ENCODE measurements around the gene SLC23A3. TPM values are rescaled to one million over a fixed set of nuclear protein-coding genes. Genes with fewer than 3 reads are reported as not detected.

The SLC23A3 gene
- total RNA-seq, 3 donors from 2014 or later (not counting 1 experiment from before 2014, with no cell fraction given) = 0.48 to 1.1 (median 0.89) TPM

DNA sequence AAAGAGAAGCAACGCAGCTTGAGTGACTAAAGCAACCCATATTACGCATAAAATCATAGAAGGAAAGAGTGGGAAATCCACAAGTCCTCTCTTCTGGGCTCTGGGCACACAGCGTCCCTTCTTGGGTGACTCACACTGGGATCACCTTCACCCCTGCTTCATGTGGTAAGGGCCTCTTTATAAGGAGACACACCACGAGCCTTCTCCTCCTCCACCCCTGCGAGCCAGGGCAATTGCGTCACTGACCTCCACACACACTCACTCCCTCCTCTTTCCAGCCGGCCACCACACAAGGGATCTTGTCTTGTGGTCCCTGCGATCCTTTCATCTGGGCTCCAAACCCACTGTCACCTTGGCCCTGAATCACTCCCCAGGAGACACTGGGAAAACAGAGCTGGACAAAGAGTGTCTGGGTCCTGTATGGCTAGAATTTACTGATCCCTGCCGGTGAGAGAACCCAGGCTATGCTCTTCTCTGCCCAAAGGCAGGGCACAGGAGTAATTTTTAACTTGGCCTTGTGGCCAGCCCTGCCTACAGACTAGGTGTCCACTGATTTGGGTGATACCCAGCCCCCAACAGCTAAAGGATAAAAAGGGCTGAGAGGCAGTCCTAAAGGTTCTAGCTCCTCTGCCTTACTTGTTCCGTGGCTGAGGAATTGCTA, 44.5 kb downstream of the SLC23A3 start:
- 79% methylated on average over 9 of the region's 10 CpGs for WGBS (ENCODE audit: insufficient coverage)
- H3K4me1 ChIP-seq (ENCODE audit: control insufficient read depth, insufficient read depth, low read length) = peaks cover 23% of the 10 kb centered on the region
- intact Hi-C loops (cut with micrococcal nuclease) = no loop called here
- no peak for ATAC-seq
- Mint-ChIP-seq H3K4me3 (no peak overlapping the region), H3K27ac (peak overlapping the region; percentile 57 to 84), H3K36me3 (no peaks in the 10 kb centered on the region), H3K27me3 (ENCODE audit: low read depth in 2 of 2) (no peaks in the 10 kb centered on the region), H3K9me3 (no peaks in the 10 kb centered on the region), H3K4me1 (peaks cover 52% of the 10 kb centered on the region in 2 donors)
- H3K36me3 ChIP-seq (ENCODE audit: control insufficient read depth, insufficient read depth, low read length) = no peaks in the 10 kb centered on the region
- no peaks in the 10 kb centered on the region for H3K9me3 ChIP-seq (ENCODE audit: control insufficient read depth, insufficient read depth, low read length)
- TF ChIP-seq, protein P1, sequence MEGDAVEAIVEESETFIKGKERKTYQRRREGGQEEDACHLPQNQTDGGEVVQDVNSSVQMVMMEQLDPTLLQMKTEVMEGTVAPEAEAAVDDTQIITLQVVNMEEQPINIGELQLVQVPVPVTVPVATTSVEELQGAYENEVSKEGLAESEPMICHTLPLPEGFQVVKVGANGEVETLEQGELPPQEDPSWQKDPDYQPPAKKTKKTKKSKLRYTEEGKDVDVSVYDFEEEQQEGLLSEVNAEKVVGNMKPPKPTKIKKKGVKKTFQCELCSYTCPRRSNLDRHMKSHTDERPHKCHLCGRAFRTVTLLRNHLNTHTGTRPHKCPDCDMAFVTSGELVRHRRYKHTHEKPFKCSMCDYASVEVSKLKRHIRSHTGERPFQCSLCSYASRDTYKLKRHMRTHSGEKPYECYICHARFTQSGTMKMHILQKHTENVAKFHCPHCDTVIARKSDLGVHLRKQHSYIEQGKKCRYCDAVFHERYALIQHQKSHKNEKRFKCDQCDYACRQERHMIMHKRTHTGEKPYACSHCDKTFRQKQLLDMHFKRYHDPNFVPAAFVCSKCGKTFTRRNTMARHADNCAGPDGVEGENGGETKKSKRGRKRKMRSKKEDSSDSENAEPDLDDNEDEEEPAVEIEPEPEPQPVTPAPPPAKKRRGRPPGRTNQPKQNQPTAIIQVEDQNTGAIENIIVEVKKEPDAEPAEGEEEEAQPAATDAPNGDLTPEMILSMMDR (IDR thresholded peaks at IDR 0.05) = no peak
- no peak for DNase-seq
- no peaks in the 10 kb centered on the region for H3K27me3 ChIP-seq (ENCODE audit: control insufficient read depth, insufficient read depth, low read length)
- H3K4me3 ChIP-seq (ENCODE audit: low read length) = no peak overlapping the region
- no peak overlapping the region for H3K27ac ChIP-seq (ENCODE audit: low read length)

DNA sequence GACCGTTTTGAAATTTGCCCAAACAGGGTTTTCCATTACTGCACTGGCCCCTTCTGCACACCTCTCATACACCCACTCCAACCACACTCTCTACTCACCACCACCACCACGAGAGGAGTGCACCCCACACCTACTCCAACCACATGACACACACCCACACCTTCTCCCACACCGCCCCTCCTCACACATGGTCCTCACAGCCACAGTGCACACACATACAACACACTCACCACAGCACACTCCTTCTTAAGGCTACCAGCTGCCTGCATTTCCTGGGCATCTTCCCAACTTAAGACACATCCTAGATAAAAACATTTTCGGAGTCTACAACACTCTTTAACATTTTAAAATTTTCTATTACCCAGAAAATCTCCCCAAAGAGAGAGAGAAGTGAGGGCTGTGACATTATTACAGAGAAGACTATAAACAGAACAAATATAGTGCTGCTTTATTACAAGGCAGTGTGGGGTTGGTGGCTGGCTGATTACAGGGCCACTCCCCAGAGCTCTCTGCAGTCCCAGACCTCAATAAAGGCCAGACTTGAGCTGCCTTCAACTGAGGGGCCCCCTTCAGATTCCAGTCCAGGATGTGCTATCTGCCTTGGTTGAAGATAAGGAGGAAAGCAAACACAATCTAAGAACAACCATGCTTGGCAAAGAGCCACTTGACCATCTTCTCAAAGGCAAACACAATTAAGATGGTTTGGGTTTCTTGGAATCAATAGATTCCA, 45.3 kb downstream of the SLC23A3 start:
- no peaks in the 10 kb centered on the region for H3K36me3 ChIP-seq (ENCODE audit: control insufficient read depth, insufficient read depth, low read length)
- no peaks in the 10 kb centered on the region for H3K9me3 ChIP-seq (ENCODE audit: control insufficient read depth, insufficient read depth, low read length)
- no peaks in the 10 kb centered on the region for H3K9me3 Mint-ChIP-seq
- ATAC-seq (peak; percentile 79 to 95 (median 81)), DNase-seq (peak; percentile 34 to 45)
- intact Hi-C loops (cut with micrococcal nuclease) = no loop called here
- H3K27ac Mint-ChIP-seq = peak overlapping the region; percentile 57 to 84
- peaks cover 52 to 55% of the 10 kb centered on the region in 2 donors for H3K4me1 Mint-ChIP-seq
- TF ChIP-seq, protein P1 (IDR thresholded peaks at IDR 0.05) = no peak
- H3K27ac ChIP-seq (ENCODE audit: low read length) = peak overlapping the region; percentile 28
- peaks cover 23% of the 10 kb centered on the region for H3K4me1 ChIP-seq (ENCODE audit: control insufficient read depth, insufficient read depth, low read length)
- no peak overlapping the region for H3K4me3 ChIP-seq (ENCODE audit: low read length)
- H3K4me3 Mint-ChIP-seq = peak overlapping the region; percentile 85
- H3K27me3 Mint-ChIP-seq (ENCODE audit: low read depth in 2 of 2) = no peaks in the 10 kb centered on the region
- H3K36me3 Mint-ChIP-seq = no peaks in the 10 kb centered on the region
- no peaks in the 10 kb centered on the region for H3K27me3 ChIP-seq (ENCODE audit: control insufficient read depth, insufficient read depth, low read length)
- WGBS (ENCODE audit: insufficient coverage) = 20% methylated on average over 3 of the region's 4 CpGs

DNA sequence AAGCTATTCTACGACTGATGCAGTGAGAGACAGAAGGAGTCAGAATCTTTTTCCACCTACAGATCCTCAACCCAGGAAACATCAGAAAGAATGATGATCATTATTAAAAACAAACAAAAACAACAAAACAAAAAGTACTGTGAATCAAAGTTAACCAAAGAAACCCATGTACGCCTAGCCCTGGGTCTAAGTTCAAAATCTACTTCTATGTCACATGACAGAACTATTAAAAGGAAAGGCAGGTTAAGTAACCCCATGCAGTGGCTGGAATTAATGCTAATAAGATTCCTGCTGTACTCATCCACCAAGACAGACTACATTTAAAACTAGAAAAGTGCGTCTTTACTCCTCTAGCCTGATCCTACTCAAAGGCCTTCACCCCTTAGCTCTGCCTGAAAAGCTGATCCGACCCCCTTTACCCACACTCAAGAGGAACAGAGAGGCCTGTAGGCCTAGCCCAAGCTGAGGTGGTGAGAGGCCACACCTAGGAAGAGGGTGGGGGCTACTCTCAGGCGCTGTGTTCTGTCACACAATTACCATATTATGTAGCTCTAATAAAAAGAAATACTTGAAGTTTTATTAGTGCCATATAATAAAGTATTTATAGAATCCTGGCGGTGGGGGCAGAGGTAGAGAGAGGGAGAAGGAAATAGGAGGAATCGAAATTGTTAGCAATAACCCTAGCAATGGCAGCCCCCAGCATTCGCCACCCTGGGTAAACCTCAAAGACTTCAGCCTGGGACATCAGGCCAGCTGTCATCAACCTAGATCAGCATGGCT, 46.3 kb downstream of the SLC23A3 start:
- Mint-ChIP-seq H3K9me3 (no peaks in the 10 kb centered on the region), H3K36me3 (no peaks in the 10 kb centered on the region), H3K4me1 (peaks cover 47 to 53% of the 10 kb centered on the region in 2 donors), H3K4me3 (peak overlapping the region; percentile 85), H3K27ac (peak overlapping the region; percentile 57 to 84), H3K27me3 (ENCODE audit: low read depth in 2 of 2) (no peaks in the 10 kb centered on the region)
- H3K4me1 ChIP-seq (ENCODE audit: control insufficient read depth, insufficient read depth, low read length) = peaks cover 23% of the 10 kb centered on the region
- TF ChIP-seq, protein P1 (IDR thresholded peaks at IDR 0.05) = no peak
- H3K9me3 ChIP-seq (ENCODE audit: control insufficient read depth, insufficient read depth, low read length) = no peaks in the 10 kb centered on the region
- no peaks in the 10 kb centered on the region for H3K36me3 ChIP-seq (ENCODE audit: control insufficient read depth, insufficient read depth, low read length)
- no peak overlapping the region for H3K4me3 ChIP-seq (ENCODE audit: low read length)
- H3K27me3 ChIP-seq (ENCODE audit: control insufficient read depth, insufficient read depth, low read length) = no peaks in the 10 kb centered on the region
- DNase-seq (no peak), ATAC-seq (peak in 1 of 3 donors; percentile 14)
- 87% methylated on average over 7 of the region's 8 CpGs for WGBS (ENCODE audit: insufficient coverage)
- H3K27ac ChIP-seq (ENCODE audit: low read length) = peak overlapping the region; percentile 28
- intact Hi-C loops (cut with micrococcal nuclease) = no loop called here
